ENCODE results near the gene NPFFR1.

Gene NPFFR1

GRCh38 chr10:70212879-70213278, 70.9 kb downstream of the NPFFR1 start:
- no peak for DNase-seq

- no peak for DNase-seq
Observed at GRCh38 chr10:70212277-70212676, 71.5 kb downstream of the NPFFR1 start.

DNA sequence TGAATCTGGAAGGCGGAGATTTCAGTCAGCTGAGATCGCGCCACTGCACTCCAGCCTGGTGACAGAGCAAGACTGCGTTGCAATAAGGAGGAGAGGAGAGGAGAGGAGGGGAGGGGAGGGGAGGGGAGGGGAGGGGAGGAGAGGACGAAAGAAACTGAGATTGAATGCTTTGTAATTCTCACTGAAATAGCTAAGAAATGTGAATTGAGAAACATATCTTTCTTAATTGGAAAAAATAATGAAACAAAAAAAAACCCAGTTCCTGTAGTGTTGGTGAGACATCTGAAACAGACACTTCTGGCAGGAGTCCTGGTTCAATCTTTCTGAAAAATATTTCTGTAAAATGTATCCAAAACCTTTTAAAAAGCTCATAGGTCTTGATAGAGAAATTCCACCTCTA, 77.0 kb downstream of the NPFFR1 start:
- no peak for DNase-seq

DNA sequence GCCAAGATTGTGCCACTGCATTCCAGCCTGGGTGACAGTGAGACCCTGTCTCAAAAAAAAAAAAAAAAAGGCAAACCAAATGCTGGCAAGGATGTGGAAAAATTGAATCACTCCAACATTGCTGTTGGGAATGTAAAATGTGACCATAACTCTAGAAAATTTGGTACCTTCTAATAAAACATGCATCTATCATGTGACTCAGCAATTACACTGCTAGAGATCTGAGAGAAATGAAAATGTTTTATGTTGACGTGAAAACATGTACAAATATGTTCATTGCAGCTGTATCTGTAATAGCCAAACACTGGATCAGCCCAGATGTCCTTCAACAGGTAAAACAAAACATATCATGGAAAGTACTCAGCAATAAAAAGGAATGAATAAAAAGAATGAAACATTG, 82.7 kb downstream of the NPFFR1 start:
- DNase-seq: no peak

- no peak for DNase-seq
Observed at GRCh38 chr10:70198696-70199466, 84.9 kb downstream of the NPFFR1 start.

Measured in NCI-H187 treated with DMSO at 0.1 percent for 48 hours (cell line).